H1 (cell line): ENCODE measurements around the gene SGMS1. TPM values are rescaled to one million over a fixed set of nuclear protein-coding genes. Genes with fewer than 3 reads are reported as not detected.

Experiments
- BACH1 ChIP-seq: IDR thresholded peaks from 2 replicates; pipeline ENCODE4 v1.6.1; 2012; ENCODE audit warnings: low read length, improper control_type of control experiment
- CHD1 ChIP-seq: IDR thresholded peaks from 2 replicates; pipeline ENCODE4 v1.6.1; 2012; ENCODE audit warnings: low read depth, low read length, improper control_type of control experiment
- CHD7 ChIP-seq: fragments of 300-600 bp; sonication (generic); IDR thresholded peaks from 2 replicates; pipeline ENCODE4 v1.7.1; 2012; ENCODE audit warnings: low read length, moderate library complexity, mild to moderate bottlenecking, inconsistent platforms; ENCODE audit not compliant: insufficient replicate concordance
- FOSL1 ChIP-seq: IDR thresholded peaks from 2 replicates; pipeline ENCODE4 v1.6.1; 2011; ENCODE audit warnings: mild to moderate bottlenecking, low read depth, low read length, moderate library complexity; ENCODE audit not compliant: insufficient read depth
- HDAC2 ChIP-seq, 2 experiments: fragments of 300-600 bp in 1 of 2; sonication (generic) in 1 of 2; IDR thresholded peaks; 2 replicates each; pipeline ENCODE4 v1.6.1; 2011 to 2012; ENCODE audit warnings: low read depth in 2 of 2, low read length in 2 of 2, mild to moderate bottlenecking in 2 of 2, moderate library complexity in 2 of 2, borderline replicate concordance in 1 of 2, inconsistent platforms in 1 of 2
- NANOG ChIP-seq: IDR thresholded peaks from 2 replicates; pipeline ENCODE4 v1.6.1; 2011; ENCODE audit warnings: low read length, low read depth, mild to moderate bottlenecking, inconsistent platforms; ENCODE audit not compliant: insufficient read depth, poor library complexity, severe bottlenecking
- NRF1 ChIP-seq: IDR thresholded peaks from 2 replicates; pipeline ENCODE4 v1.6.1; 2011; ENCODE audit warnings: mild to moderate bottlenecking, low read depth, low read length, improper control_type of control experiment
- POLR2AphosphoS5 ChIP-seq: IDR thresholded peaks from 2 replicates; pipeline ENCODE4 v1.6.1; 2011; ENCODE audit warnings: low read depth, low read length
- SIN3A ChIP-seq, 2 experiments: IDR thresholded peaks in 1 of 2; conservative IDR thresholded peaks in 1 of 2; 2 replicates each; pipeline ENCODE4 v1.6.1; 2011 to 2012; ENCODE audit warnings: low read length in 2 of 2, improper control_type of control experiment in 1 of 2, low read depth in 1 of 2, mild to moderate bottlenecking in 1 of 2
- SIX5 ChIP-seq: IDR thresholded peaks from 2 replicates; pipeline ENCODE4 v1.6.1; 2011; ENCODE audit warnings: mild to moderate bottlenecking, low read depth, low read length
- SRF ChIP-seq: IDR thresholded peaks from 2 replicates; pipeline ENCODE4 v1.6.1; 2011; ENCODE audit warnings: mild to moderate bottlenecking, low read depth, low read length, moderate library complexity
- TAF1 ChIP-seq: IDR thresholded peaks from 2 replicates; pipeline ENCODE4 v1.6.1; 2011; ENCODE audit warnings: mild to moderate bottlenecking, low read depth, low read length
- polyA plus RNA-seq, 7 experiments: library from polyadenylated mRNA; depleted of rRNA in 3 of 7; stranded (reverse) in 5 of 7; unstranded in 2 of 7; fragments of >200 nt in 5 of 7; fragments of 200-250 nt in 2 of 7; gene quantifications; 1 replicate in 5 of 7; 2 replicates in 1 of 7; 4 replicates in 1 of 7; pipeline versions ENCODE4 v1.2.1 to v1.2.3, GENCODE V29; 2011 to 2013; ENCODE audit warnings: missing spikeins in 2 of 7, mixed read lengths in 2 of 7
- total RNA-seq: library from RNA; stranded (reverse); fragmentation: NEBNext Ultra II Directional; extraction: Animal tissue kit (Norgen Biotek cat#: 25700); gene quantifications from 2 replicates; pipeline ENCODE4 v1.2.1, GENCODE V29; 2021

Gene SGMS1
- total and polyA plus RNA-seq, 2 of the 8 experiments (the other 6 are each of a cell fraction or from before 2014, with no cell fraction given), result 6.0 to 15.6 TPM

- TF ChIP-seq CHD7 (no peak), BACH1 (no peak), HDAC2 (IDR thresholded peaks at IDR 0.05; ENCODE audit: borderline replicate concordance in 1 of 2, low read depth in 2 of 2, low read length in 2 of 2) (no peak), FOSL1 (no peak), CHD1 (no peak), SIN3A (conservative IDR thresholded peaks at IDR 0.05 in 1 of 2, IDR thresholded peaks at IDR 0.05 in 1 of 2; ENCODE audit: low read depth in 1 of 2, low read length in 2 of 2) (no peak), POLR2AphosphoS5 (no peak), NANOG (no peak), SIX5 (no peak), NRF1 (no peak), TAF1 (no peak), SRF (no peak)
- TF ChIP-seq, all 59 proteins: peak for 0
These were observed 154.5 kb downstream of the SGMS1 start (continued) for GRCh38 chr10:50469288-50469687.
